Parathyroid adenoma (tissue), 2 donors: ENCODE data around the gene PCCA.

Experiments used
- H2AFZ ChIP-seq: fragments of 300-600 bp; sonication (generic); one replicate; pipeline ENCODE4 v1.7.0; 2017; ENCODE audit warnings: antibody characterized with exemption, mild to moderate bottlenecking
- H3K27ac ChIP-seq: fragments of 300-600 bp; sonication (generic); one replicate; pipeline ENCODE4 v1.7.0; 2017
- H3K27me3 ChIP-seq: fragments of 300-600 bp; sonication (generic); one replicate; pipeline ENCODE4 v1.7.0; 2017; ENCODE audit warnings: low read length; ENCODE audit not compliant: control insufficient read depth, insufficient read depth
- H3K36me3 ChIP-seq: fragments of 300-600 bp; sonication (generic); one replicate; pipeline ENCODE4 v1.7.0; 2017; ENCODE audit warnings: low read length; ENCODE audit not compliant: control insufficient read depth, insufficient read depth
- H3K4me1 ChIP-seq: fragments of 300-600 bp; sonication (generic); one replicate; pipeline ENCODE4 v1.7.0; 2017; ENCODE audit warnings: control low read depth
- H3K4me2 ChIP-seq: fragments of 300-600 bp; sonication (generic); one replicate; pipeline ENCODE4 v1.7.0; 2017; ENCODE audit warnings: low read length
- H3K4me3 ChIP-seq: fragments of 300-600 bp; sonication (generic); one replicate; pipeline ENCODE4 v1.7.0; 2017; ENCODE audit warnings: low read depth, low read length
- H3K79me2 ChIP-seq: fragments of 300-600 bp; sonication (generic); one replicate; pipeline ENCODE4 v1.7.0; 2017; ENCODE audit warnings: control low read depth
- H3K9ac ChIP-seq: fragments of 300-600 bp; sonication (generic); one replicate; pipeline ENCODE4 v1.7.0; 2017; ENCODE audit warnings: mild to moderate bottlenecking
- H3K9me3 ChIP-seq: fragments of 300-600 bp; sonication (generic); one replicate; pipeline ENCODE4 v1.7.0; 2017; ENCODE audit warnings: low read length; ENCODE audit not compliant: control insufficient read depth
- CTCF ChIP-seq: fragments of 300-600 bp; sonication (generic); IDR thresholded peaks from one replicate; pipeline ENCODE4 v1.7.0; 2017; ENCODE audit warnings: antibody characterized with exemption, mild to moderate bottlenecking
- donor health status: primary hyperparathyroidism.

Gene PCCA

GRCh38 chr13:100440751-100441425 lies 352.0 kb downstream of the PCCA start:
- no peak overlapping the region for H3K9ac ChIP-seq
- no peak overlapping the region for H3K27ac ChIP-seq
- no peak for TF ChIP-seq CTCF

GRCh38 chr13:100442095-100442832 lies 353.4 kb downstream of the PCCA start:
- Histone ChIP-seq H3K27me3 (no peaks in the 10 kb centered on the region), H3K79me2 (no peaks in the 10 kb centered on the region), H3K4me3 (no peak overlapping the region), H3K27ac (no peak overlapping the region), H3K4me2 (no peak overlapping the region), H3K4me1 (no peaks in the 10 kb centered on the region), H3K9me3 (no peaks in the 10 kb centered on the region), H3K36me3 (no peaks in the 10 kb centered on the region), H2AFZ (no peak overlapping the region), H3K9ac (no peak overlapping the region)
- TF ChIP-seq CTCF, result no peak

More at GRCh38 chr13:100440751-100441425, 352.0 kb downstream of the PCCA start:
- Histone ChIP-seq H3K79me2 (no peaks in the 10 kb centered on the region), H3K4me1 (no peaks in the 10 kb centered on the region), H3K27me3 (no peaks in the 10 kb centered on the region), H3K9me3 (no peaks in the 10 kb centered on the region), H3K36me3 (no peaks in the 10 kb centered on the region), H3K4me3 (no peak overlapping the region), H2AFZ (no peak overlapping the region), H3K4me2 (no peak overlapping the region)

- no peaks in the 10 kb centered on the region for H3K27me3 ChIP-seq
- no peak overlapping the region for H3K4me2 ChIP-seq
- H3K9ac ChIP-seq, result no peak overlapping the region
- no peak for TF ChIP-seq CTCF
- H2AFZ ChIP-seq, result no peak overlapping the region
- no peak overlapping the region for H3K27ac ChIP-seq
- no peaks in the 10 kb centered on the region for H3K36me3 ChIP-seq
- H3K4me1 ChIP-seq, result no peaks in the 10 kb centered on the region
- H3K79me2 ChIP-seq, result no peaks in the 10 kb centered on the region
- no peak overlapping the region for H3K4me3 ChIP-seq
- no peaks in the 10 kb centered on the region for H3K9me3 ChIP-seq
Measured at GRCh38 chr13:100443278-100443997, 354.5 kb downstream of the PCCA start.

- Histone ChIP-seq H3K9me3 (no peaks in the 10 kb centered on the region), H3K79me2 (no peaks in the 10 kb centered on the region), H2AFZ (no peak overlapping the region), H3K36me3 (no peaks in the 10 kb centered on the region), H3K27ac (no peak overlapping the region), H3K9ac (no peak overlapping the region), H3K4me3 (no peak overlapping the region), H3K4me1 (no peaks in the 10 kb centered on the region), H3K27me3 (no peaks in the 10 kb centered on the region), H3K4me2 (no peak overlapping the region)
- TF ChIP-seq CTCF, result no peak
Measured at GRCh38 chr13:100443998-100444328, 355.1 kb downstream of the PCCA start.
